Smooth muscle cell (in vitro differentiated cells): ENCODE measurements around the gene PRKCH. TPM values are rescaled to one million over a fixed set of nuclear protein-coding genes. Genes with fewer than 3 reads are reported as not detected.

ENCODE experiments used
- DNase-seq: peaks from one replicate; lab custom pipeline; 2025; ENCODE audit not compliant: unreplicated experiment; lab: John Stamatoyannopoulos, UW
- H2AFZ ChIP-seq: fragments of 200-600 bp; sonication (generic); 2 replicates; pipeline ENCODE4 v1.6.0; 2016; ENCODE audit warnings: antibody characterized with exemption, low read depth, mild to moderate bottlenecking
- H3F3A ChIP-seq: fragments of 200-600 bp; sonication (generic); 2 replicates; pipeline ENCODE4 v1.6.0; 2017; ENCODE audit warnings: antibody characterized with exemption, low read depth
- H3K27ac ChIP-seq: fragments of 200-600 bp; sonication (generic); 2 replicates; pipeline ENCODE4 v1.5.1; 2016; ENCODE audit warnings: low read depth, mild to moderate bottlenecking
- H3K27me3 ChIP-seq: fragments of 200-600 bp; sonication (generic); 2 replicates; pipeline ENCODE4 v1.6.1; 2016; ENCODE audit warnings: low read depth, mild to moderate bottlenecking
- H3K36me3 ChIP-seq: fragments of 200-600 bp; sonication (generic); 2 replicates; pipeline ENCODE4 v1.5.1; 2016; ENCODE audit warnings: low read depth
- H3K4me1 ChIP-seq: fragments of 200-600 bp; sonication (generic); 2 replicates; pipeline ENCODE4 v1.5.1; 2016; ENCODE audit warnings: low read depth
- H3K4me2 ChIP-seq: fragments of 200-600 bp; sonication (generic); 2 replicates; pipeline ENCODE4 v1.6.0; 2016; ENCODE audit warnings: mild to moderate bottlenecking
- H3K4me3 ChIP-seq: fragments of 200-600 bp; sonication (generic); 2 replicates; pipeline ENCODE4 v1.5.1; 2016; ENCODE audit warnings: mild to moderate bottlenecking
- H3K79me2 ChIP-seq: fragments of 200-600 bp; sonication (generic); 2 replicates; pipeline ENCODE4 v1.6.0; 2016; ENCODE audit warnings: low read depth, mild to moderate bottlenecking
- H3K9ac ChIP-seq: fragments of 200-600 bp; sonication (generic); 2 replicates; pipeline ENCODE4 v1.6.0; 2016; ENCODE audit warnings: low read depth
- H3K9me3 ChIP-seq: fragments of 200-600 bp; sonication (generic); replicated peaks from 2 replicates; pipeline ENCODE4 v1.5.1; 2016; ENCODE audit warnings: low read depth
- H4K20me1 ChIP-seq: fragments of 200-600 bp; sonication (generic); 2 replicates; pipeline ENCODE4 v1.6.0; 2016; ENCODE audit warnings: low read depth
- WGBS: methylation state at CpG from one replicate; pipeline ENCODE4 v1.1.7; 2016; ENCODE audit warnings: low lambda C conversion rate; 5-methylcytosine and 5-hydroxymethylcytosine counted together
- polyA plus RNA-seq: library from polyadenylated mRNA; unstranded; fragments of >200 nt; fragmentation: Nextera tagmentation; extraction: Ambion mirVana; gene quantifications from 2 replicates; pipeline ENCODE4 v1.2.1, GENCODE V29; 2016
- total RNA-seq: library from RNA; depleted of rRNA; stranded (reverse); fragments of >200 nt; gene quantifications from 2 replicates; pipeline ENCODE4 v1.2.3, GENCODE V29; 2014
- TF ChIP-seq, protein P1 (sequence below): fragments of 200-600 bp; sonication (generic); IDR thresholded peaks from 2 replicates; pipeline ENCODE4 v1.5.1; 2017; ENCODE audit warnings: borderline replicate concordance, mild to moderate bottlenecking, antibody characterized with exemption; ENCODE audit not compliant: insufficient read depth, poor library complexity, severe bottlenecking

Gene PRKCH
- total and polyA plus RNA-seq, 2 experiments from 2014 or later, result 1.5 to 7.6 TPM

DNA sequence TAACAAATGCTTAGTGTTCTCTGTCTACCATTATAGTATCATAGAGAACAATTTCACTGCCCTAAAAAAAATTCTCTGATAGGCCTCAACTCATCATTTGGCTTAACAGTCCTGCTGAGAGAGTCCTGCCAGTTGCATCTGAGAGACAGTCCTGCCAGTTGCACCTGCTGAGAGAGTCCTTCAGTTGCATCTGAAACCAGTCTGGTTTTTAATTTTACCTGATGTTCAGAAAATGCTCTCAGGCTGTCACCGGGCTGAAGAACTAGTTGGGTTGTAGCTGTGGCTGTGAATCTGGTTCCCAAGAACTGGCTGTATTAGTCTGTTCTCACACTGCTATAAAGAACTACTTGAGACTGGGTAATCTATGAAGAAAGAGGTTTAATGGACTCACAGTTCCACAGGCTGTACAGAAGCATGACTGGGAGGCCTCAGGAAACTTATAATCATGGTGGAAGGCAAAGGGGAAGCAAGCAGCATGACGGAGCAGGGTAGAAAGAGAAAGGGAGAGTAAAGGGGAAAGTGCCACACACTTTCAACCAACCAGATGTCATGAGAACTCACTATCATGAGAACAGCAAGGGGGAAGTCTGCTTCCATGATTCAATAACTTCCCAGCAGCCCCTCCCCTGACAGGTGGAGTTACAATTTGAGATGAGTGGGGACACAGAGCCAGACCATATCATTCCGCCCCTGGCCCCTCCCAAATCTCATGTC is 51.6 kb downstream of the PRKCH start:
- Histone ChIP-seq H3K4me1 (no peaks in the 10 kb centered on the region), H4K20me1 (no peaks in the 10 kb centered on the region), H3K9ac (no peak overlapping the region), H3K36me3 (no peaks in the 10 kb centered on the region), H3K9me3 (no peaks in the 10 kb centered on the region), H3K4me3 (no peak overlapping the region), H3K4me2 (no peak overlapping the region), H2AFZ (no peak overlapping the region), H3K79me2 (no peaks in the 10 kb centered on the region), H3F3A (no peaks in the 10 kb centered on the region), H3K27me3 (no peaks in the 10 kb centered on the region), H3K27ac (no peak overlapping the region)
- DNase-seq, result no peak
- 99% methylated on average over 3 of the region's 3 CpGs for WGBS
- TF ChIP-seq, protein P1, sequence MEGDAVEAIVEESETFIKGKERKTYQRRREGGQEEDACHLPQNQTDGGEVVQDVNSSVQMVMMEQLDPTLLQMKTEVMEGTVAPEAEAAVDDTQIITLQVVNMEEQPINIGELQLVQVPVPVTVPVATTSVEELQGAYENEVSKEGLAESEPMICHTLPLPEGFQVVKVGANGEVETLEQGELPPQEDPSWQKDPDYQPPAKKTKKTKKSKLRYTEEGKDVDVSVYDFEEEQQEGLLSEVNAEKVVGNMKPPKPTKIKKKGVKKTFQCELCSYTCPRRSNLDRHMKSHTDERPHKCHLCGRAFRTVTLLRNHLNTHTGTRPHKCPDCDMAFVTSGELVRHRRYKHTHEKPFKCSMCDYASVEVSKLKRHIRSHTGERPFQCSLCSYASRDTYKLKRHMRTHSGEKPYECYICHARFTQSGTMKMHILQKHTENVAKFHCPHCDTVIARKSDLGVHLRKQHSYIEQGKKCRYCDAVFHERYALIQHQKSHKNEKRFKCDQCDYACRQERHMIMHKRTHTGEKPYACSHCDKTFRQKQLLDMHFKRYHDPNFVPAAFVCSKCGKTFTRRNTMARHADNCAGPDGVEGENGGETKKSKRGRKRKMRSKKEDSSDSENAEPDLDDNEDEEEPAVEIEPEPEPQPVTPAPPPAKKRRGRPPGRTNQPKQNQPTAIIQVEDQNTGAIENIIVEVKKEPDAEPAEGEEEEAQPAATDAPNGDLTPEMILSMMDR, result no peak

GRCh38 chr14:61374284-61374683 is 52.9 kb downstream of the PRKCH start:
- Histone ChIP-seq H3K27ac (no peak overlapping the region), H3K9ac (no peak overlapping the region), H3F3A (no peaks in the 10 kb centered on the region), H3K4me2 (no peak overlapping the region), H4K20me1 (no peaks in the 10 kb centered on the region), H3K36me3 (no peaks in the 10 kb centered on the region), H3K79me2 (no peaks in the 10 kb centered on the region), H3K27me3 (no peaks in the 10 kb centered on the region), H3K4me1 (no peaks in the 10 kb centered on the region), H2AFZ (no peak overlapping the region), H3K4me3 (no peak overlapping the region), H3K9me3 (no peaks in the 10 kb centered on the region)
- 94% methylated on average over 3 of the region's 3 CpGs for WGBS
- TF ChIP-seq, protein P1, result no peak
- DNase-seq, result no peak

- H3F3A ChIP-seq, result no peaks in the 10 kb centered on the region
- H3K27ac ChIP-seq, result no peak overlapping the region
- H2AFZ ChIP-seq, result no peak overlapping the region
- H3K4me2 ChIP-seq, result no peak overlapping the region
- no peaks in the 10 kb centered on the region for H4K20me1 ChIP-seq
- no peak overlapping the region for H3K9ac ChIP-seq
- no peak overlapping the region for H3K4me3 ChIP-seq
- TF ChIP-seq, protein P1, result no peak
- no peaks in the 10 kb centered on the region for H3K36me3 ChIP-seq
- no peak for DNase-seq
- no peaks in the 10 kb centered on the region for H3K27me3 ChIP-seq
- no peaks in the 10 kb centered on the region for H3K4me1 ChIP-seq
- H3K79me2 ChIP-seq, result no peaks in the 10 kb centered on the region
- no peaks in the 10 kb centered on the region for H3K9me3 ChIP-seq
- WGBS, result 88% methylated on average over 3 of the region's 3 CpGs
These were observed 53.8 kb downstream of the PRKCH start for GRCh38 chr14:61375218-61375617.

- no peak overlapping the region for H3K4me2 ChIP-seq
- TF ChIP-seq, protein P1, result no peak
- H3K27me3 ChIP-seq, result no peaks in the 10 kb centered on the region
- no peaks in the 10 kb centered on the region for H3K36me3 ChIP-seq
- no peak for DNase-seq
- no peak overlapping the region for H3K27ac ChIP-seq
- no peaks in the 10 kb centered on the region for H3K4me1 ChIP-seq
- H4K20me1 ChIP-seq, result no peaks in the 10 kb centered on the region
- no peaks in the 10 kb centered on the region for H3K79me2 ChIP-seq
- H3K4me3 ChIP-seq, result no peak overlapping the region
- H3K9ac ChIP-seq, result no peak overlapping the region
- WGBS, result 77% methylated on average over 1 of the region's 1 CpG
- no peaks in the 10 kb centered on the region for H3F3A ChIP-seq
- H2AFZ ChIP-seq, result no peak overlapping the region
- H3K9me3 ChIP-seq, result no peaks in the 10 kb centered on the region
These were observed 54.9 kb downstream of the PRKCH start for GRCh38 chr14:61376314-61376713.
